Muscle of leg (tissue), 16 donors: ENCODE data around the gene KLK14. TPM values are rescaled to one million over a fixed set of nuclear protein-coding genes. Genes with fewer than 3 reads are reported as not detected.
A peak's percentile ranks its signal among the peaks of the same experiment; 100 is the strongest.

Experiments used
- DNase-seq: peaks from one replicate; pipeline ENCODE4 v3.0.0; 2013
- H3K27ac ChIP-seq: one replicate; pipeline ENCODE4 v1.5.1; 2013; ENCODE audit warnings: mild to moderate bottlenecking, low read length, control low read depth
- H3K27me3 ChIP-seq: one replicate; pipeline ENCODE4 v1.6.1; 2013; ENCODE audit warnings: low read length; ENCODE audit not compliant: control insufficient read depth, insufficient read depth
- H3K36me3 ChIP-seq: one replicate; pipeline ENCODE4 v1.6.1; 2013; ENCODE audit warnings: low read length; ENCODE audit not compliant: control insufficient read depth, insufficient read depth
- H3K4me1 ChIP-seq: one replicate; pipeline ENCODE4 v1.6.1; 2013; ENCODE audit warnings: low read length; ENCODE audit not compliant: control insufficient read depth, insufficient read depth
- H3K4me3 ChIP-seq: one replicate; pipeline ENCODE4 v1.5.1; 2013; ENCODE audit warnings: low read length, control low read depth
- H3K9me3 ChIP-seq: replicated peaks from 2 replicates; pipeline ENCODE4 v1.6.1; 2013; ENCODE audit warnings: low read depth, low read length; ENCODE audit not compliant: control insufficient read depth
- WGBS: methylation state at CpG from one replicate; pipeline ENCODE4 v1.1.5; 2013; ENCODE audit warnings: missing lambda C conversion rate; ENCODE audit not compliant: insufficient coverage; 5-methylcytosine and 5-hydroxymethylcytosine counted together
- long read RNA-seq, 11 donors: transcript quantifications; one replicate each; lab custom pipeline, GENCODE V29; 2026
- polyA plus RNA-seq, 8 donors: library from polyadenylated mRNA; unstranded; fragments of 120-200 nt; gene quantifications; one replicate each; pipeline versions ENCODE4 v1.2.1 to v1.2.3, GENCODE V29; 2013; ENCODE audit warnings: inconsistent platforms in 1 of 8, low replicate concordance in 1 of 8; ENCODE audit not compliant: insufficient read length in 8 of 8, insufficient read depth in 1 of 8
- total RNA-seq: library from RNA; stranded (reverse); fragments of 120-200 nt; gene quantifications from one replicate; pipeline ENCODE4 v1.2.4, GENCODE V29; 2013

The KLK14 gene
- total RNA-seq, result not detected
- under 1 TPM in 5 of 8 donors, not detected in 3; 0.28 to 0.52 (median 0.34) TPM for polyA plus RNA-seq
- long read RNA-seq, donor 1, result 0 reads
- long read RNA-seq, donor 2, result 0 reads
- long read RNA-seq, donor 3, result 0 reads
- long read RNA-seq, donor 4, result 0 reads
- long read RNA-seq, donor 5, result 0 reads
- long read RNA-seq, donor 6, result 0 reads
- long read RNA-seq, donor 7, result 0 reads
- long read RNA-seq, donor 8, result 0 reads
- long read RNA-seq, donor 9, result 0 reads
- long read RNA-seq, donor 10, result 0 reads
- long read RNA-seq, donor 11, result 0 reads

- Histone ChIP-seq H3K36me3 (no peaks in the 10 kb centered on the region), H3K27ac (no peak within 1 kb of the TSS), H3K4me1 (no peaks in the 10 kb centered on the region), H3K4me3 (no peak within 1 kb of the TSS), H3K27me3 (peaks cover 4% of the 10 kb centered on the region), H3K9me3 (no peaks in the 10 kb centered on the region)
- DNase-seq, result no peak
- WGBS, result 45% methylated on average over 1 of the region's 7 CpGs
Observed at GRCh38 chr19:51082611-51083010, at the start of gene KLK14. Gene KLK14 (minus strand): TSS chr19:51082887. CDS start chr19:51082614, 273 bp downstream.

GRCh38 chr19:51131780-51132680 lies 49.3 kb upstream of the KLK14 start:
- 58% methylated on average over 18 of the region's 24 CpGs for WGBS
- Histone ChIP-seq H3K4me1 (peaks cover 18% of the 10 kb centered on the region), H3K27ac (no peak overlapping the region), H3K4me3 (no peak overlapping the region), H3K36me3 (no peaks in the 10 kb centered on the region), H3K27me3 (no peaks in the 10 kb centered on the region), H3K9me3 (no peaks in the 10 kb centered on the region)
- peak; percentile 50 for DNase-seq

GRCh38 chr19:51129716-51130115 lies 47.0 kb upstream of the KLK14 start:
- H3K36me3 ChIP-seq, result no peaks in the 10 kb centered on the region
- no peak for DNase-seq
- no peak overlapping the region for H3K27ac ChIP-seq
- H3K4me3 ChIP-seq, result no peak overlapping the region
- H3K27me3 ChIP-seq, result no peaks in the 10 kb centered on the region
- peaks cover 18% of the 10 kb centered on the region for H3K4me1 ChIP-seq
- 89% methylated on average over 1 of the region's 8 CpGs for WGBS
- H3K9me3 ChIP-seq, result no peaks in the 10 kb centered on the region

GRCh38 chr19:51128227-51128626 lies 45.5 kb upstream of the KLK14 start:
- no peak overlapping the region for H3K4me3 ChIP-seq
- WGBS, result 87% methylated on average over 6 of the region's 7 CpGs
- no peaks in the 10 kb centered on the region for H3K27me3 ChIP-seq
- H3K27ac ChIP-seq, result peak overlapping the region; percentile 49
- no peaks in the 10 kb centered on the region for H3K36me3 ChIP-seq
- peaks cover 21% of the 10 kb centered on the region for H3K4me1 ChIP-seq
- no peaks in the 10 kb centered on the region for H3K9me3 ChIP-seq
- no peak for DNase-seq

GRCh38 chr19:51127755-51128154 lies 45.1 kb upstream of the KLK14 start:
- no peak overlapping the region for H3K4me3 ChIP-seq

GRCh38 chr19:51127032-51127431 lies 44.3 kb upstream of the KLK14 start:
- H3K9me3 ChIP-seq, result no peaks in the 10 kb centered on the region
- H3K27me3 ChIP-seq, result no peaks in the 10 kb centered on the region
- no peaks in the 10 kb centered on the region for H3K36me3 ChIP-seq
- peaks cover 18% of the 10 kb centered on the region for H3K4me1 ChIP-seq
- no peak for DNase-seq
- 88% methylated on average over 1 of the region's 6 CpGs for WGBS
- no peak overlapping the region for H3K4me3 ChIP-seq
- no peak overlapping the region for H3K27ac ChIP-seq

More at GRCh38 chr19:51127755-51128154, 45.1 kb upstream of the KLK14 start:
- Histone ChIP-seq H3K4me1 (peaks cover 21% of the 10 kb centered on the region), H3K36me3 (no peaks in the 10 kb centered on the region), H3K27me3 (no peaks in the 10 kb centered on the region), H3K9me3 (no peaks in the 10 kb centered on the region), H3K27ac (peak overlapping the region; percentile 49)
- 71% methylated on average over 2 of the region's 4 CpGs for WGBS
- DNase-seq, result peak; percentile 65

- peak overlapping the region; percentile 3 for H3K27ac ChIP-seq
- peaks cover 15% of the 10 kb centered on the region for H3K4me1 ChIP-seq
- no peak for DNase-seq
- 93% methylated on average over 14 of the region's 16 CpGs for WGBS
- H3K27me3 ChIP-seq, result no peaks in the 10 kb centered on the region
- no peaks in the 10 kb centered on the region for H3K36me3 ChIP-seq
- H3K4me3 ChIP-seq, result no peak overlapping the region
- H3K9me3 ChIP-seq, result no peaks in the 10 kb centered on the region
Observed at GRCh38 chr19:51125421-51126075, 42.9 kb upstream of the KLK14 start.

GRCh38 chr19:51124729-51125128 lies 42.0 kb upstream of the KLK14 start, which contains the start of gene SIGLEC9:
Gene SIGLEC9 (plus strand): TSS chr19:51124906. CDS start chr19:51124975, 69 bp downstream.
- peak within 1 kb of the TSS; percentile 3 for H3K27ac ChIP-seq
- H3K4me3 ChIP-seq, result no peak within 1 kb of the TSS
- no peaks in the 10 kb centered on the region for H3K36me3 ChIP-seq
- DNase-seq, result peak; percentile 69
- H3K9me3 ChIP-seq, result no peaks in the 10 kb centered on the region
- peaks cover 15% of the 10 kb centered on the region for H3K4me1 ChIP-seq
- 61% methylated on average over 13 of the region's 14 CpGs for WGBS
- H3K27me3 ChIP-seq, result no peaks in the 10 kb centered on the region

GRCh38 chr19:51124216-51124615 lies 41.5 kb upstream of the KLK14 start:
- DNase-seq, result no peak
- H3K27me3 ChIP-seq, result peaks cover 2% of the 10 kb centered on the region
- 87% methylated on average over 5 of the region's 9 CpGs for WGBS
- H3K36me3 ChIP-seq, result no peaks in the 10 kb centered on the region
- H3K9me3 ChIP-seq, result no peaks in the 10 kb centered on the region
- peaks cover 15% of the 10 kb centered on the region for H3K4me1 ChIP-seq
- no peak overlapping the region for H3K27ac ChIP-seq
- no peak overlapping the region for H3K4me3 ChIP-seq

GRCh38 chr19:51123802-51124201 lies 41.1 kb upstream of the KLK14 start:
- Histone ChIP-seq H3K4me3 (no peak overlapping the region), H3K27ac (no peak overlapping the region), H3K9me3 (no peaks in the 10 kb centered on the region), H3K27me3 (peaks cover 2% of the 10 kb centered on the region), H3K4me1 (peaks cover 15% of the 10 kb centered on the region), H3K36me3 (no peaks in the 10 kb centered on the region)
- WGBS, result 71% methylated on average over 3 of the region's 9 CpGs
- no peak for DNase-seq
